Activated CD4-positive, alpha-beta T cell treated with anti-CD3 and anti-CD28 coated beads, Interleukin-2, amount 10 ng/mL, durations not matched to agents 24 days and 14 days (primary cell): ENCODE data around the gene MIEF2. TPM values are rescaled to one million over a fixed set of nuclear protein-coding genes. Genes with fewer than 3 reads are reported as not detected.

Experiments used
- DNase-seq: peaks from one replicate; pipeline ENCODE4 v3.0.0; 2022
- H3K27ac Mint-ChIP-seq: one replicate; pipeline ENCODE4 v1.8.0; 2022; ENCODE audit warnings: mild to moderate bottlenecking, mixed read lengths
- H3K27me3 Mint-ChIP-seq: one replicate; pipeline ENCODE4 v1.8.0; 2022; ENCODE audit warnings: mixed read lengths
- H3K36me3 Mint-ChIP-seq: one replicate; pipeline ENCODE4 v1.8.0; 2022; ENCODE audit warnings: low read depth, mild to moderate bottlenecking, mixed read lengths
- H3K4me1 Mint-ChIP-seq: one replicate; pipeline ENCODE4 v1.8.0; 2021; ENCODE audit warnings: mixed read lengths
- H3K4me3 Mint-ChIP-seq: one replicate; pipeline ENCODE4 v1.8.0; 2022; ENCODE audit warnings: mild to moderate bottlenecking, moderate library complexity, mixed read lengths
- H3K9me3 Mint-ChIP-seq: one replicate; pipeline ENCODE4 v1.8.0; 2021; ENCODE audit warnings: mixed read lengths
- intact Hi-C: fragments of 100-400 bp; cut with micrococcal nuclease; formaldehyde crosslinking; loops from one replicate; pipeline ENCODE4 v1.15.1; 2023
- total RNA-seq: library from RNA; stranded (reverse); gene quantifications from 2 replicates; pipeline ENCODE4 v1.2.3, GENCODE V29; 2022

MIEF2 gene
- total RNA-seq, 1 donor from 2014 or later: 4.3 TPM

DNA sequence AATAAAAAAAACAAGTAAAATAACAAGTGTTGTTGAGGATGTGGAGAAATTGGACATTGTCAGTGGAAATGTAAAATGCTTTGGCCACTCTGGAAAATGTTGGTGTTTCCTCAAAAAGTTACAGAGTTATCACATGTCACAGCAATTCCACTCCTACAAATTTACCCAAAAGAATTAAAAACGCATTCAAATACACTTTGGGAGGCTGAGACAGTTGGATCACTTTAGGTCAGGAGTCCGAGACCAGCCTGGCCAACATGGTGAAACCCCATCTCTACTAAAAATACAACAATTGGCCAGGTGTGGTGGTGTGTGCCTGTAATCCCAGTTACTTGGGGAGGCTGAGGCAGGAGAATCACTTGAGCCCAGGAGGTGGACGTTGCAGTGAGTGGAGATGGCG, 48.7 kb downstream of the MIEF2 start:
- intact Hi-C loops: no loop called here
- Mint-ChIP-seq H3K27ac (no peak overlapping the region), H3K27me3 (no peaks in the 10 kb centered on the region), H3K4me1 (peaks cover 28% of the 10 kb centered on the region), H3K4me3 (no peak overlapping the region), H3K36me3 (peaks cover 49% of the 10 kb centered on the region), H3K9me3 (no peaks in the 10 kb centered on the region)
- DNase-seq: no peak

DNA sequence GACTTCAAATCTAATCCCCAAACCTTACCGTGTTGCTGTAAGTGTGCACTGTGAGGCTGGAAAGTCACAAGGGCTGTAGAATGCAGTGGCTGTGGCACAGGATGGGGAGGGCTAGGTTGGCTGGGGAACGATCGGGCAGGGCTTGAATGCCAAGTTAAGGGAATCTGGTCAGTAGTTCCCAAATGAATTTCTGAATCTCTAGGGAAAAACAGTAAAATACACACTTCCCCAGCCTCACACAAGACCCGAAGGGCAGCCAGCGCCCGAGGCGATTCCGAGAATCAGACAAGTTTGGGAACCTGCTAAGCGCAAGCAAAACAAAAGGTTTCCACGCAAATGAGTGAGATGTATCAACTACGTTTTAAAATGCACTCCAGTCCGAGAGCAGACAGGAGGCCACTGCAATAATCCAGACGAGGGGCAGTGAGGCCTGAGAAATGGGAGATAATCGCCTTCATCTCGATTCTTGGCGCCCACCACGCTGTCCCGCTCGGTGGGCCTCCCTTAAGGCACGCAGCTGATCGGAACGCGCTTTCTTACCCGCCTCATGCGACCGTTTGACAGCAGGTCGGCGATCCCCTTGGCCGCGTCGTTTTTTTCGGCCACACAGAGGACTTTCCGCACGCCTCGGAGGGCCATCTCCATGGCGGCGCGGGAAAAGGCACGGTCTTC, 53.7 kb downstream of the MIEF2 start:
- Mint-ChIP-seq H3K4me1 (peaks cover 59% of the 10 kb centered on the region), H3K9me3 (no peaks in the 10 kb centered on the region), H3K27me3 (no peaks in the 10 kb centered on the region), H3K4me3 (peak overlapping the region; percentile 85), H3K36me3 (peaks cover 52% of the 10 kb centered on the region), H3K27ac (peak overlapping the region; percentile 98)
- intact Hi-C loops: loop anchor here (2.0 kb wide), 1 partner anchor 65 kb away; no protein-coding TSS in a partner anchor
- no peak for DNase-seq

- peaks cover 58% of the 10 kb centered on the region for H3K36me3 Mint-ChIP-seq
- peak within 1 kb of the TSS; percentile 85 for H3K4me3 Mint-ChIP-seq
- peak; percentile 99 for DNase-seq
- intact Hi-C loops: loop anchor here (1.0 to 5.0 kb wide), 5 partner anchors 47 to 478 kb away; partner anchors contain the start of genes ALKBH5, MIEF2, SHMT1 and SREBF1
- peaks cover 65% of the 10 kb centered on the region for H3K4me1 Mint-ChIP-seq
- H3K9me3 Mint-ChIP-seq: no peaks in the 10 kb centered on the region
- no peaks in the 10 kb centered on the region for H3K27me3 Mint-ChIP-seq
- H3K27ac Mint-ChIP-seq: peak within 1 kb of the TSS; percentile 98
These were observed 54.5 kb downstream of the MIEF2 start, which contains the start of the genes SMCR8 and TOP3A for GRCh38 chr17:18314731-18315561. Gene SMCR8, plus strand, starts transcription at chr17:18315293. Its CDS starts 497 bp downstream, at chr17:18315790. Gene TOP3A, minus strand, starts transcription at chr17:18314994. Its CDS starts 216 bp downstream, at chr17:18314778.

DNA sequence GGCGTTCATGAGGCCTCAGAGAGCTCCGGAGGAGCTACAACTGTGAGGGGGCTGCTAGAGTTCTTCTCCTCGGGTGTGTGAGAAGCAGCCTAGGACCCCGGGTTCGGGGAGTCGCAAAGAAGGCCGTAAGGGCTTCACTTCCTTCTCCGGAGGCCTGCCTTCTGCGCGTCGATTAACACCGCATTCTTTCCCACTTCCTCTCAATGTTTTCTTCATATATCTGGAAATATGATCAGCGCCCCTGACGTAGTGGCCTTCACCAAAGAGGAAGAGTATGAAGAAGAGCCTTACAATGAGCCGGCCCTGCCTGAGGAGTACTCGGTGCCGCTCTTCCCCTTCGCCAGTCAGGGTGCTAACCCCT, 55.1 kb downstream of the MIEF2 start:
- H3K4me1 Mint-ChIP-seq: peaks cover 67% of the 10 kb centered on the region
- peak overlapping the region; percentile 85 for H3K4me3 Mint-ChIP-seq
- peak; percentile 85 for DNase-seq
- no peaks in the 10 kb centered on the region for H3K27me3 Mint-ChIP-seq
- intact Hi-C loops: loop anchor here (1.0 to 5.0 kb wide), 5 partner anchors 47 to 478 kb away; partner anchors contain the start of genes ALKBH5, MIEF2, SHMT1 and SREBF1
- no peaks in the 10 kb centered on the region for H3K9me3 Mint-ChIP-seq
- H3K36me3 Mint-ChIP-seq: peaks cover 57% of the 10 kb centered on the region
- H3K27ac Mint-ChIP-seq: peak overlapping the region; percentile 98

DNA sequence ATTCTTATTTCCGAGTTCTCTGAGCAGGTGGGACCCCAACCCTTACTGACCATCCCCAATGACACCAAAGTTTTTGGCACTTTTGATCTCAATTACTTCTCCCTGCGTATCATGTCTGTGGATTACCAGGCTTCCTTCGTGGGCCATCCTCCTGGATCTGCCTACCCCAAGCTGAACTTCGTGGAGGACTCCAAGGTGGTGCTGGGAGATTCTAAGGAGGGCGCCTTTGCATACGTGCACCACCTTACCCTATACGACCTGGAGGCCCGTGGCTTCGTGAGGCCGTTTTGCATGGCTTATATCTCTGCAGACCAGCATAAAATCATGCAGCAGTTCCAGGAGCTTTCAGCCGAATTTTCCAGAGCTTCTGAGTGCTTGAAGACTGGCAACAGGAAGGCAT, 55.5 kb downstream of the MIEF2 start:
- no peaks in the 10 kb centered on the region for H3K9me3 Mint-ChIP-seq
- peaks cover 54% of the 10 kb centered on the region for H3K36me3 Mint-ChIP-seq
- H3K27ac Mint-ChIP-seq: peak overlapping the region; percentile 98
- no peak for DNase-seq
- H3K4me1 Mint-ChIP-seq: peaks cover 68% of the 10 kb centered on the region
- H3K27me3 Mint-ChIP-seq: no peaks in the 10 kb centered on the region
- peak overlapping the region; percentile 85 for H3K4me3 Mint-ChIP-seq
- intact Hi-C loops: loop anchor here (1.0 to 5.0 kb wide), 5 partner anchors 46 to 479 kb away; partner anchors contain the start of genes ALKBH5, MIEF2, SHMT1 and SREBF1

Other genes starting within 250 kb of the MIEF2 start
- 31.9 and 33.1 TPM in 2 replicates for gene ATPAF2, start 221.5 kb upstream of the MIEF2 start, total RNA-seq
- gene GID4, start 221.3 kb upstream of the MIEF2 start, total RNA-seq: 9.6 and 11.3 TPM in 2 replicates
- 60.8 and 64.3 TPM in 2 replicates for gene DRG2, start 172.7 kb upstream of the MIEF2 start, total RNA-seq
- 0.38 and 0.70 TPM in 2 replicates for gene MYO15A, start 151.9 kb upstream of the MIEF2 start, total RNA-seq
- gene ALKBH5, start 76.8 kb upstream of the MIEF2 start, total RNA-seq: 158 and 162 TPM in 2 replicates
- gene LLGL1, start 35.0 kb upstream of the MIEF2 start, total RNA-seq: 23.1 and 23.5 TPM in 2 replicates
- 266 and 275 TPM in 2 replicates for gene FLII, start 1.9 kb upstream of the MIEF2 start, total RNA-seq
- 75.4 and 88.2 TPM in 2 replicates for gene TOP3A, start 54.3 kb downstream of the MIEF2 start, total RNA-seq
- 17.3 and 17.7 TPM in 2 replicates for gene SMCR8, start 54.6 kb downstream of the MIEF2 start, total RNA-seq
- gene SHMT1, start 102.9 kb downstream of the MIEF2 start, total RNA-seq: 58.3 and 62.1 TPM in 2 replicates
- not detected in 2 replicates for gene EVPLL, start 117.1 kb downstream of the MIEF2 start, total RNA-seq
- gene LGALS9C, start 216.1 kb downstream of the MIEF2 start, total RNA-seq: not detected in 2 replicates